Measurements from ENCODE around the gene RXRA.

DNA sequence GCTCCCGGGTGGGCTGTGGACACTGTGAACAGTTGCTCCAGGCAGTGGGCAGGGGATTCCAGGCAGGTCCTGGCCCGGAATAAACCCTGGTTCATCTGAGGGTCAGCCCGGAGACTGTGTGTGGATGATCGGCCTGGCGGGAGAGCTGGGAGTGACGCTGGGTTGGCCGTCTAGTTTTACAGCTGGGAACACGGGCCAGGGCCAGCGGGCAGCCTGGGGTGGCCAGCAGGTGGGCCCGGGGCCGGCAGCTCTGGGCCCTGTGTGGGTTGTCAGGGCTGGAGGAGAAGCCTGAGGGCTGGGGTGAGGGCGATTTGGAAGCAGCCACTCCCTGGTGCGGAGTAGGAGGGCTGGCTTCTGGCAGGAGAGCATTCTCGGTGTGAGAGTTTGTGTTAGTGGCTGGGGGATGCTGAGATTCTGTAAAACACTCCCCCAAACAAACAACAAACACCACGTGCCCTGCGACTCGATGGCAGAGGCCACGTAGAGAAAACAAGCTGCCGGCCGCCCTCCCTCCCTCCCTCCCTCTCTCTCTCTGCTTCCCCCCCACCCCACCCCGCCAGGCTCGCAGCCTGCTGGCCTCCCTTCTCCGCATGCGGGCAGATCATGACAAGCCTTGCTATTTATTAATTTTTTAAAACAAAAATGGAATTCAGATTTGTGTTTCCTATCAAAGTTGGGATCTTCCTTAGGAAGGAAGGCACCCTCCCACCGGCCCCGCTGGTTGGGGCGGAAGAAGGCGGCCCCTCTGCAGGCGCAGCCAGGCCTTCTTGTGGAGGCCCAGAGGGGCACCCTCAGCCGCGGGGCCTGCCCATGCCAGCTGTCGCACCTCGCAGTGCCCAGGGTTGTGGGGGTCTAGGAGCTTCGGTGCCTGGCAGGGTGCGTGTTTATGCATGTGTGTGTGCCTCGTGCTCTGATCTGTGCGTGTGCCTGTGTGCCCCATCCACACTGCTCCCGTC, 49.5 kb downstream of the RXRA start:
- TF ChIP-seq, protein P1, sequence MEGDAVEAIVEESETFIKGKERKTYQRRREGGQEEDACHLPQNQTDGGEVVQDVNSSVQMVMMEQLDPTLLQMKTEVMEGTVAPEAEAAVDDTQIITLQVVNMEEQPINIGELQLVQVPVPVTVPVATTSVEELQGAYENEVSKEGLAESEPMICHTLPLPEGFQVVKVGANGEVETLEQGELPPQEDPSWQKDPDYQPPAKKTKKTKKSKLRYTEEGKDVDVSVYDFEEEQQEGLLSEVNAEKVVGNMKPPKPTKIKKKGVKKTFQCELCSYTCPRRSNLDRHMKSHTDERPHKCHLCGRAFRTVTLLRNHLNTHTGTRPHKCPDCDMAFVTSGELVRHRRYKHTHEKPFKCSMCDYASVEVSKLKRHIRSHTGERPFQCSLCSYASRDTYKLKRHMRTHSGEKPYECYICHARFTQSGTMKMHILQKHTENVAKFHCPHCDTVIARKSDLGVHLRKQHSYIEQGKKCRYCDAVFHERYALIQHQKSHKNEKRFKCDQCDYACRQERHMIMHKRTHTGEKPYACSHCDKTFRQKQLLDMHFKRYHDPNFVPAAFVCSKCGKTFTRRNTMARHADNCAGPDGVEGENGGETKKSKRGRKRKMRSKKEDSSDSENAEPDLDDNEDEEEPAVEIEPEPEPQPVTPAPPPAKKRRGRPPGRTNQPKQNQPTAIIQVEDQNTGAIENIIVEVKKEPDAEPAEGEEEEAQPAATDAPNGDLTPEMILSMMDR (IDR thresholded peaks at IDR 0.05 in 8 of 11, conservative IDR thresholded peaks at IDR 0.05 in 3 of 11): no peak
- TF ChIP-seq POLR2A (IDR thresholded peaks at IDR 0.05): no peak
- TF ChIP-seq POLR2AphosphoS5 (IDR thresholded peaks at IDR 0.05): peak in 2 of 3 donors; percentile 44 to 53

Measured in spleen (tissue), 7 donors.